ENCODE data around the gene PPP2CA. TPM values are rescaled to one million over a fixed set of nuclear protein-coding genes. Genes with fewer than 3 reads are reported as not detected.
"Not testable (repeated sequence)": the region's sequence is repeated elsewhere in the genome, so short reads cannot be mapped to it uniquely, and the experiment has no call there.

Gene PPP2CA
- total RNA-seq (2014; rRNA removed; shearing (Covaris generic)), result 445 and 446 TPM in 2 replicates

DNA sequence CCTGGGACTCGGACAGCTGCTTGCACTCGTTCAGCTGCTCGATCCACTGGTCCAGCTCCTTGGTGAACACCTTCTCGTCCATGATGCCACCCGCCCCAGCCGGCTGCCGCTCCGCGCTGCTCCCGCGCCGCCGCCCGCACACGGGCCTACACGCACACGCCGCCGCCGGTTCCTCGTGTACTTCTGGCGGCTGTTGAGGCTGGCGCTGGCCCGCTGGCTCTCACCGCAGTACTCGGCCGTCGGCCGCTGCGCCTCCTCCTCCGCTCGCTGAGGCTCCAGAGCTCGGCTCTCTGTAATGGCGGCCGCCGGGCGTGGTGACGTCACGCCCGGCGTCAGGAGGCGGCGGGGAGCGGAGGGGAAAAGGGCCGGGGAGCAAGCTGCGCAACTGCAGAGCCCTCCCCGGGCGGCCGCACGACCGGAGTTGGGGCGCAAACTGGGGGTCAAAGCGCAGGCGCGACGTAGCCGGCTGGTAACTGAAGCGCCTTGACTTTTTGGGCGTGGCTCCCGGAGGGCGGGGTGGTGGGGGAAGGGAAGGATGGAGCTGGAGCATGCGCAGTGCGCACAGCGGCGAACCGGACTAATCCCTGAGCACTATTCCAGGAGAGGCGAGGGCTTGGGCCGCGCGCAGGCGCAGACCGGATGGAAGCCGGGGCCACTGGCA lies at the start of gene PPP2CA:
PPP2CA (minus strand) TSS at position 294 of the 661 bp plus-strand sequence; CDS start at position 82, 212 bp downstream.
- peaks cover 42% of the 10 kb centered on the region for H3K36me3 ChIP-seq
- H3K4me3 ChIP-seq, result peak within 1 kb of the TSS; percentile 90
- H3K27me3 ChIP-seq (replicated peaks), result no peaks in the 10 kb centered on the region
- peaks cover 28% of the 10 kb centered on the region for H3K4me1 ChIP-seq (replicated peaks)
- H3K9me3 ChIP-seq (replicated peaks), result no peaks in the 10 kb centered on the region
- peak; percentile 100 for DNase-seq (ENCODE audit: low read depth in 1 of 2, low spot score in 2 of 2)
- H3K27ac ChIP-seq, result peak within 1 kb of the TSS; percentile 95

DNA sequence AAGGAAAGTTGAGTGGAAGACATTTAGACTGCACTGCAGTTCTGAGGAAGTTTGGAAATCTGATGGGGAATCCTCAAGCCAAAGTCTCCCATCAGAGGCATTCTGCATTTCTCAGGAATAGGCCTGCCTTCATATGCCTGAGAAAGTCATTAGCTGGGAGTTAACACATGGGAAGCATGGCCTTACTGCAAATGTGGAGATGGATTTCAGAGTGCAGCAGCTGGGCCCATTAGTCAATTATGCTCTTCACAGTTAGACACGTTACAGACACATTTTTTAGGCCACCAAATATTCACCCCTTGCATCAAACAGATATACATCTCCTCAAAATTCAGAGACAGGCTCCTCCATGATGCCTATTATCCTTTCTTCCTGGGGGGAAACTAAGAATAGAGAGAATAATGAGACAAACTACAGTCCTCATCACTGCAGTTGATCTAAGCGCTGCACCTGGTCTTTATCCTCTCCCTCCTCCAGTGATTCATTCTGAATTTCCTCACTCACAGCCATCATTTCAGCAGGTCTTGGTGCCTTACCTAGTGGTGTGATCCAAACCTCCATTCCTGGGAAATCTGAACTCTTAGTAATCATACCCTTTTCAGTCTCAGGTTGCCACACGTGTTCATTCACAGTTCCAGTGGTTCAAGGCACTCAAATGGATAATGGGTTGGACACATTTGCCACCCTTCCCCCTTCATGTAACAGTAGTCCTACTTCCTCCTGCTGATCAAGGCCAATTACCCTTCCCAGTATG lies 47.9 kb upstream of the PPP2CA start:
- Histone ChIP-seq H3K27me3 (replicated peaks) (no peaks in the 10 kb centered on the region), H3K27ac (no peak overlapping the region), H3K36me3 (no peaks in the 10 kb centered on the region), H3K4me3 (no peak overlapping the region), H3K4me1 (replicated peaks) (no peaks in the 10 kb centered on the region), H3K9me3 (replicated peaks) (peaks cover 4% of the 10 kb centered on the region; the same call in 1 of the 2 replicates)
- peak in 1 of 2 experiments; percentile 16 for DNase-seq (ENCODE audit: low read depth in 1 of 2, low spot score in 2 of 2)

GRCh38 chr5:134271059-134271458 lies 45.2 kb upstream of the PPP2CA start:
- Histone ChIP-seq H3K27me3 (replicated peaks) (no peaks in the 10 kb centered on the region), H3K4me3 (no peak overlapping the region), H3K36me3 (no peaks in the 10 kb centered on the region), H3K9me3 (replicated peaks) (peaks cover 4% of the 10 kb centered on the region; the same call in 1 of the 2 replicates), H3K27ac (no peak overlapping the region), H3K4me1 (replicated peaks) (no peaks in the 10 kb centered on the region; the same call in 1 of the 2 replicates)
- no peak for DNase-seq (ENCODE audit: low read depth in 1 of 2, low spot score in 2 of 2)

DNA sequence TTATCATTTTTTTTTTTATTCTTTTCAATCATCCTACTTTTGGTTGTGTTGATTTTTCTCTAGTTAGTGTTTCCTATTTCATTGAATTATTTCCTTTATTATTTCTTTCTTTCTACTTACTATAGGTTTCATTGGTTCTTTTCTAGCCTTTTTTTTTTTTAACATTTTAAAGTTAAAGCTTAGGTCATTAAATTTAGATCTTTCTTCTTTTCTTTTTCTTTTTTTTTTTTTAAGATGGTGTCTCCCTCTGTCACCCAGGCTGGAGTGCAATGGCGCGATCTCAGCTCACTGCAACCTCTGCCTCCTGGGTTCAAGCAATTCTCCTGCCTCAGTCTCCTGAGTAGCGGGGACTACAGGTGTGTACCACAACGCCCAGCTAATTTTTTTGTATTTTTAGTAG lies 43.0 kb upstream of the PPP2CA start:
- peaks cover 4% of the 10 kb centered on the region; the same call in 1 of the 2 replicates for H3K9me3 ChIP-seq (replicated peaks)
- no peaks in the 10 kb centered on the region; the same call in 1 of the 2 replicates for H3K4me1 ChIP-seq (replicated peaks)
- H3K27ac ChIP-seq, result no peak overlapping the region
- no peak for DNase-seq (ENCODE audit: low read depth in 1 of 2, low spot score in 2 of 2)
- H3K36me3 ChIP-seq, result no peaks in the 10 kb centered on the region
- H3K27me3 ChIP-seq (replicated peaks), result no peaks in the 10 kb centered on the region
- H3K4me3 ChIP-seq, result no peak overlapping the region

DNA sequence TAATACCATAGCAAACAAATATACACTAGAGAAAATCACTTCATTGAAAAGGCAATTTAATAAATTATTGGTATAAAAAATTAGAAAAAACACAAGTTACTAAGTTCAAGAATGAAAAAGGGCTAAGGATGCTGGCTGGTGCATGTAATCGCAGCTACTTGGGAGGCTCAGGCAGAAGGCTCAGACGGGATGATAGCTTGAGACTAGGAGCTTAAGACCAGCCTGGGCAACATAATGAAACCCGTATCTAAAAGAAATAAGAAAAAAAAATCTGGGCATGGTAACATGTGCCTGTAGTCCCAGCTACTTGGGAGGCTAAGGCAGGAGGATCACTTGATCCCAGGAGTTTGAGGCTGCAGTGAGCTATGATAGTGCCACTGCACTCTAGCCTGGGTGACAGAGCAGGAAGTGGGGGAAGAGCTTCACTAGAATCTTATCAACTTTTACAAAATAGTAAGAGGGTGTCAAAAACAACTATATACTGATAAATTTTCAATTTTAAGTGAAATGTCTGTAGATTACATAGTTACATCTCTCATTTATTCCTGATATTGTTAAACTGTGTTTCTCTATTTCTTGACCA lies 42.2 kb upstream of the PPP2CA start:
- H3K4me1 ChIP-seq (replicated peaks), result no peaks in the 10 kb centered on the region; the same call in 1 of the 2 replicates
- no peak for DNase-seq (ENCODE audit: low read depth in 1 of 2, low spot score in 2 of 2)
- H3K4me3 ChIP-seq, result no peak overlapping the region
- no peak overlapping the region for H3K27ac ChIP-seq
- peaks cover 4% of the 10 kb centered on the region; the same call in 1 of the 2 replicates for H3K9me3 ChIP-seq (replicated peaks)
- no peaks in the 10 kb centered on the region for H3K36me3 ChIP-seq
- H3K27me3 ChIP-seq (replicated peaks), result no peaks in the 10 kb centered on the region

- H3K27ac ChIP-seq, result no peak overlapping the region
- peaks cover 4% of the 10 kb centered on the region; the same call in 1 of the 2 replicates for H3K9me3 ChIP-seq (replicated peaks)
- no peaks in the 10 kb centered on the region; the same call in 1 of the 2 replicates for H3K4me1 ChIP-seq (replicated peaks)
- no peak overlapping the region for H3K4me3 ChIP-seq
- no peaks in the 10 kb centered on the region for H3K36me3 ChIP-seq
- DNase-seq (ENCODE audit: low read depth in 1 of 2, low spot score in 2 of 2), result no peak
- H3K27me3 ChIP-seq (replicated peaks), result no peaks in the 10 kb centered on the region
Measured at GRCh38 chr5:134267366-134268018, 41.6 kb upstream of the PPP2CA start.

DNA sequence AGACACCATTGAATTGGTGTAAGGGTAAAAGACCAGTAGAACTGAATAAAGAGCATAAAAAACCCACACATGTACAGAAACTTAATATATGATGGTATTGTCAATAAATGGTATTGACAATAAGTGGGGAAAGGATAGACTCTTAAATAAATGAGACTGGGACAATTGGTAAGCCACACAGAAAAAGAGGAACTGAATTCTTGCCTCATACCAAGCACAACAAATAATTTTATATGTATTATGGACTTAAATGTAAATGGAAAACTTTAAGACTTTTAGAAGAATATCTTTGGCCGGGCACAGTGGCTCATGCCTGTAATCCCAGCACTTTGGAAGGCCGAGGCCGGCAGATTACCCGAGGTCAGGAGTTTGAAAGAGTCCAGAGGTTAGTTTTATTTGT lies 37.9 kb upstream of the PPP2CA start:
- Histone ChIP-seq H3K4me3 (no peak overlapping the region), H3K36me3 (no peaks in the 10 kb centered on the region), H3K27ac (no peak overlapping the region), H3K27me3 (replicated peaks) (no peaks in the 10 kb centered on the region), H3K4me1 (replicated peaks) (no peaks in the 10 kb centered on the region; the same call in 1 of the 2 replicates), H3K9me3 (replicated peaks) (peaks cover 5% of the 10 kb centered on the region)
- DNase-seq (ENCODE audit: low read depth in 1 of 2, low spot score in 2 of 2), result no peak

DNA sequence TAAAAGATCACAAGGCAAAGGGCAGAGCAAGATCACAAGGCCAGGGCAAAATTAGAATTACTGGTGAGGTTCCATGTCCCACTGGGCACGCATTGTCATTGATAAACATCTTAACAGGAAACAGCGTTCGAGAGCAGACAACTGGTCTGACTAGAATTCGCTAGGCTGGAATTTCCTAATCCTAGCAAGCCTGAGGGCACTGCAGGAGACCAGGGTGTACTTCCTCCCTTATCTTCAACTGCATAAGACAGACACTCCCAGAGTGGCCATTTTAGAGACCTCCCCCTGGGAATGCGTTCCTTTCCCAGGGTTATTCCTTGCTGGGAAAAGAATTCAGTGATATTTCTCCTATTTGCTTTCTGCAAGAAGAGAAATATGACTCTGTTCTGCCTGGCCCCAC lies 36.8 kb upstream of the PPP2CA start:
- H3K27ac ChIP-seq, result not testable (repeated sequence)

GRCh38 chr5:134258896-134259295 lies 33.0 kb upstream of the PPP2CA start:
- no peak overlapping the region for H3K4me3 ChIP-seq
- no peak overlapping the region for H3K27ac ChIP-seq
- H3K4me1 ChIP-seq (replicated peaks), result peaks cover 13% of the 10 kb centered on the region
- no peak for DNase-seq (ENCODE audit: low read depth in 1 of 2, low spot score in 2 of 2)
- H3K36me3 ChIP-seq, result no peaks in the 10 kb centered on the region
- peaks cover 5% of the 10 kb centered on the region for H3K9me3 ChIP-seq (replicated peaks)
- H3K27me3 ChIP-seq (replicated peaks), result no peaks in the 10 kb centered on the region

More for the DNA sequence above, 36.8 kb upstream of the PPP2CA start:
- H3K27me3 ChIP-seq (replicated peaks); H3K4me3 ChIP-seq; H3K4me1 ChIP-seq (replicated peaks); H3K36me3 ChIP-seq; H3K9me3 ChIP-seq (replicated peaks); DNase-seq (ENCODE audit: low read depth in 1 of 2, low spot score in 2 of 2): not testable (repeated sequence)

- DNase-seq (ENCODE audit: low read depth in 1 of 2, low spot score in 2 of 2), result no peak
- H3K27ac ChIP-seq, result no peak overlapping the region
- no peaks in the 10 kb centered on the region for H3K36me3 ChIP-seq
- no peaks in the 10 kb centered on the region for H3K27me3 ChIP-seq (replicated peaks)
- peaks cover 28% of the 10 kb centered on the region for H3K4me1 ChIP-seq (replicated peaks)
- H3K4me3 ChIP-seq, result no peak overlapping the region
- H3K9me3 ChIP-seq (replicated peaks), result peaks cover 5% of the 10 kb centered on the region
Measured at GRCh38 chr5:134257176-134257575, 31.3 kb upstream of the PPP2CA start.

- no peak overlapping the region for H3K27ac ChIP-seq
- no peaks in the 10 kb centered on the region for H3K27me3 ChIP-seq (replicated peaks)
- H3K9me3 ChIP-seq (replicated peaks), result no peaks in the 10 kb centered on the region
- peak in 1 of 2 experiments; percentile 33 for DNase-seq (ENCODE audit: low read depth in 1 of 2, low spot score in 2 of 2)
- H3K4me1 ChIP-seq (replicated peaks), result peaks cover 28% of the 10 kb centered on the region
- H3K4me3 ChIP-seq, result no peak overlapping the region
- H3K36me3 ChIP-seq, result no peaks in the 10 kb centered on the region
Measured at GRCh38 chr5:134255418-134256150, 29.7 kb upstream of the PPP2CA start.

GRCh38 chr5:134253368-134254153 lies 27.7 kb upstream of the PPP2CA start:
- not testable (repeated sequence) for H3K27me3 ChIP-seq (replicated peaks); H3K36me3 ChIP-seq; DNase-seq (ENCODE audit: low read depth in 1 of 2, low spot score in 2 of 2); H3K9me3 ChIP-seq (replicated peaks); H3K4me3 ChIP-seq
- Histone ChIP-seq H3K27ac (peak overlapping the region; percentile 64), H3K4me1 (replicated peaks) (peaks cover 28% of the 10 kb centered on the region)
